ENCODE results near the gene NMNAT3. TPM values are rescaled to one million over a fixed set of nuclear protein-coding genes. Genes with fewer than 3 reads are reported as not detected.

The NMNAT3 gene
- total RNA-seq, 2 experiments from 2014 or later, result 0.15 TPM; not detected in 1

GRCh38 chr3:139532976-139533375 lies 144.8 kb downstream of the NMNAT3 start:
- CTCF ChIA-PET (ENCODE audit: unreplicated experiment), result interaction anchor here (1.1 kb wide), 1 partner anchor 11 kb away, joined by 3 read pairs; no protein-coding TSS in a partner anchor
- Histone ChIP-seq H3K4me1 (ENCODE audit: insufficient read depth, low read length, poor library complexity, severe bottlenecking) (no peaks in the 10 kb centered on the region), H2AFZ (ENCODE audit: low read length) (no peak overlapping the region), H3K4me3 (ENCODE audit: low read depth, low read length, poor library complexity, severe bottlenecking) (no peak overlapping the region), H3K79me2 (ENCODE audit: insufficient read depth, low read depth, low read length) (no peaks in the 10 kb centered on the region), H4K20me1 (ENCODE audit: insufficient read depth, low read length) (no peaks in the 10 kb centered on the region), H3K4me2 (ENCODE audit: low read length) (no peak overlapping the region), H3K9me3 (ENCODE audit: low read length) (no peaks in the 10 kb centered on the region), H3K9me2 (ENCODE audit: insufficient read depth, low read length) (no peaks in the 10 kb centered on the region), H3K36me3 (ENCODE audit: insufficient read depth, low read length) (no peaks in the 10 kb centered on the region), H3K27ac (ENCODE audit: low read depth, low read length, poor library complexity, severe bottlenecking) (no peak overlapping the region)
- TF ChIP-seq EZH2phosphoT487 (IDR thresholded peaks at IDR 0.05; ENCODE audit: borderline replicate concordance, low read depth, low read length), result no peak
- TF ChIP-seq, protein P1, sequence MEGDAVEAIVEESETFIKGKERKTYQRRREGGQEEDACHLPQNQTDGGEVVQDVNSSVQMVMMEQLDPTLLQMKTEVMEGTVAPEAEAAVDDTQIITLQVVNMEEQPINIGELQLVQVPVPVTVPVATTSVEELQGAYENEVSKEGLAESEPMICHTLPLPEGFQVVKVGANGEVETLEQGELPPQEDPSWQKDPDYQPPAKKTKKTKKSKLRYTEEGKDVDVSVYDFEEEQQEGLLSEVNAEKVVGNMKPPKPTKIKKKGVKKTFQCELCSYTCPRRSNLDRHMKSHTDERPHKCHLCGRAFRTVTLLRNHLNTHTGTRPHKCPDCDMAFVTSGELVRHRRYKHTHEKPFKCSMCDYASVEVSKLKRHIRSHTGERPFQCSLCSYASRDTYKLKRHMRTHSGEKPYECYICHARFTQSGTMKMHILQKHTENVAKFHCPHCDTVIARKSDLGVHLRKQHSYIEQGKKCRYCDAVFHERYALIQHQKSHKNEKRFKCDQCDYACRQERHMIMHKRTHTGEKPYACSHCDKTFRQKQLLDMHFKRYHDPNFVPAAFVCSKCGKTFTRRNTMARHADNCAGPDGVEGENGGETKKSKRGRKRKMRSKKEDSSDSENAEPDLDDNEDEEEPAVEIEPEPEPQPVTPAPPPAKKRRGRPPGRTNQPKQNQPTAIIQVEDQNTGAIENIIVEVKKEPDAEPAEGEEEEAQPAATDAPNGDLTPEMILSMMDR (conservative IDR thresholded peaks at IDR 0.05; ENCODE audit: low read length), result no peak
- POLR2A ChIA-PET, result no interaction called here
- DNase-seq (ENCODE audit: low spot score), result no peak
- no TSS peak for BruUV-seq (replicated peaks)
- intact Hi-C loops (cut with micrococcal nuclease; ENCODE audit: unreplicated experiment), result no loop called here

DNA sequence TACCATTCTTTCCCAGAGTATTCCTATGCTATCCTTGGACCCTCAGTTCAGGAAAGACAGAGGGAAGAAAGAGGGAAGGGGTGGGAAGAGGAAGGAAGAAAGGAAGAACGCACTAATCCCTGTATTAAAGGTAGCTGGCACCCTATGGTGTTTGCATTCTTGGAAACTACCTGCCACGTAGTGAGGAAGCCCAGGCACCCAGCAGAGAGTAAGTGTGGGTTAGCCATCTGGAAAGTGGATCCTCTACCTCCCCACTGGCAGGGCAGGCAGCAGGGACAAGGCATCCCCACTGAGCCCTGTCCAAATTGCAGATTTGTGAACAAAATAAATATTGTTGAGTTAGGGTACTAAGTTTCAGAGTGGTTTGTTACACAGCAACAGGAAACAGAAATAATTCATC lies 147.1 kb downstream of the NMNAT3 start:
- intact Hi-C loops (cut with micrococcal nuclease; ENCODE audit: unreplicated experiment), result no loop called here
- no peak for DNase-seq (ENCODE audit: low spot score)
- no peaks in the 10 kb centered on the region for H3K4me1 ChIP-seq (ENCODE audit: insufficient read depth, low read length, poor library complexity, severe bottlenecking)
- H3K79me2 ChIP-seq (ENCODE audit: insufficient read depth, low read depth, low read length), result no peaks in the 10 kb centered on the region
- no peak overlapping the region for H3K27ac ChIP-seq (ENCODE audit: low read depth, low read length, poor library complexity, severe bottlenecking)
- BruUV-seq (replicated peaks), result no TSS peak
- no peak overlapping the region for H3K4me2 ChIP-seq (ENCODE audit: low read length)
- H3K9me3 ChIP-seq (ENCODE audit: low read length), result no peaks in the 10 kb centered on the region
- TF ChIP-seq, protein P1 (conservative IDR thresholded peaks at IDR 0.05; ENCODE audit: low read length), result no peak
- no peak for TF ChIP-seq EZH2phosphoT487 (IDR thresholded peaks at IDR 0.05; ENCODE audit: borderline replicate concordance, low read depth, low read length)
- H3K36me3 ChIP-seq (ENCODE audit: insufficient read depth, low read length), result no peaks in the 10 kb centered on the region
- ChIA-PET CTCF (ENCODE audit: unreplicated experiment) (no interaction called here), POLR2A (no interaction called here)
- no peaks in the 10 kb centered on the region for H3K9me2 ChIP-seq (ENCODE audit: insufficient read depth, low read length)
- H4K20me1 ChIP-seq (ENCODE audit: insufficient read depth, low read length), result no peaks in the 10 kb centered on the region
- H3K4me3 ChIP-seq (ENCODE audit: low read depth, low read length, poor library complexity, severe bottlenecking), result no peak overlapping the region
- H2AFZ ChIP-seq (ENCODE audit: low read length), result no peak overlapping the region

GRCh38 chr3:139529662-139530061 lies 148.1 kb downstream of the NMNAT3 start:
- no peaks in the 10 kb centered on the region for H3K79me2 ChIP-seq (ENCODE audit: insufficient read depth, low read depth, low read length)
- H3K36me3 ChIP-seq (ENCODE audit: insufficient read depth, low read length), result no peaks in the 10 kb centered on the region
- no peak overlapping the region for H3K4me3 ChIP-seq (ENCODE audit: low read depth, low read length, poor library complexity, severe bottlenecking)
- H3K27ac ChIP-seq (ENCODE audit: low read depth, low read length, poor library complexity, severe bottlenecking), result no peak overlapping the region
- DNase-seq (ENCODE audit: low spot score), result no peak
- no peak overlapping the region for H3K4me2 ChIP-seq (ENCODE audit: low read length)
- no peaks in the 10 kb centered on the region for H3K4me1 ChIP-seq (ENCODE audit: insufficient read depth, low read length, poor library complexity, severe bottlenecking)
- H2AFZ ChIP-seq (ENCODE audit: low read length), result no peak overlapping the region
- no peaks in the 10 kb centered on the region for H4K20me1 ChIP-seq (ENCODE audit: insufficient read depth, low read length)
- H3K9me2 ChIP-seq (ENCODE audit: insufficient read depth, low read length), result no peaks in the 10 kb centered on the region
- BruUV-seq (replicated peaks), result no TSS peak
- ChIA-PET POLR2A (interaction anchor here (0.6 kb wide), 1 partner anchor 29 kb away, joined by 3 read pairs; no protein-coding TSS in a partner anchor), CTCF (ENCODE audit: unreplicated experiment) (no interaction called here)
- H3K9me3 ChIP-seq (ENCODE audit: low read length), result no peaks in the 10 kb centered on the region
- no peak for TF ChIP-seq EZH2phosphoT487 (IDR thresholded peaks at IDR 0.05; ENCODE audit: borderline replicate concordance, low read depth, low read length)
- TF ChIP-seq, protein P1 (conservative IDR thresholded peaks at IDR 0.05; ENCODE audit: low read length), result no peak
- intact Hi-C loops (cut with micrococcal nuclease; ENCODE audit: unreplicated experiment), result no loop called here
